HG03045 (cell line): ENCODE measurements around the gene ZNF385D.

Experiments used
- ATAC-seq: cut with Tn5 transposase; IDR thresholded peaks from one replicate; pipeline ENCODE4 v1.9.1; 2021; ENCODE audit warnings: mild to moderate bottlenecking, moderate library complexity; ENCODE audit not compliant: unreplicated experiment

Gene ZNF385D

GRCh38 chr3:21750831-21751391, at the start of gene ZNF385D:
Gene ZNF385D (minus strand): TSS chr3:21751210. CDS start chr3:21750916, 294 bp downstream.
- ATAC-seq = no peak

- no peak for ATAC-seq
Observed at GRCh38 chr3:21798356-21799088, 47.5 kb upstream of the ZNF385D start.

GRCh38 chr3:21795921-21796320, 44.9 kb upstream of the ZNF385D start:
- ATAC-seq = no peak

GRCh38 chr3:21795152-21795837, 44.3 kb upstream of the ZNF385D start:
- no peak for ATAC-seq

GRCh38 chr3:21794291-21794690, 43.3 kb upstream of the ZNF385D start:
- ATAC-seq = no peak

GRCh38 chr3:21792176-21792575, 41.2 kb upstream of the ZNF385D start:
- no peak for ATAC-seq

GRCh38 chr3:21791356-21791755, 40.3 kb upstream of the ZNF385D start:
- no peak for ATAC-seq

GRCh38 chr3:21790466-21790865, 39.5 kb upstream of the ZNF385D start:
- no peak for ATAC-seq

- ATAC-seq = no peak
Observed at GRCh38 chr3:21789730-21790129, 38.7 kb upstream of the ZNF385D start.

- ATAC-seq = no peak
Observed at GRCh38 chr3:21786438-21786797, 35.4 kb upstream of the ZNF385D start.

- ATAC-seq = no peak
Observed at GRCh38 chr3:21785765-21786437, 34.9 kb upstream of the ZNF385D start.

- ATAC-seq = no peak
Observed at GRCh38 chr3:21783839-21784238, 32.8 kb upstream of the ZNF385D start.

GRCh38 chr3:21781355-21781754, 30.3 kb upstream of the ZNF385D start:
- no peak for ATAC-seq

GRCh38 chr3:21779909-21780308, 28.9 kb upstream of the ZNF385D start:
- no peak for ATAC-seq

GRCh38 chr3:21778715-21779114, 27.7 kb upstream of the ZNF385D start:
- ATAC-seq = no peak

GRCh38 chr3:21777821-21778220, 26.8 kb upstream of the ZNF385D start:
- no peak for ATAC-seq

GRCh38 chr3:21766002-21766401, 15.0 kb upstream of the ZNF385D start:
- ATAC-seq = no peak

- ATAC-seq = no peak
Observed at GRCh38 chr3:21755896-21756295, 4.9 kb upstream of the ZNF385D start.

GRCh38 chr3:21754839-21755238, 3.8 kb upstream of the ZNF385D start:
- ATAC-seq = no peak

- ATAC-seq = no peak
Observed at GRCh38 chr3:21752749-21753347, 1.8 kb upstream of the ZNF385D start.

- no peak for ATAC-seq
Observed at GRCh38 chr3:21751886-21752285, 876 bp upstream of the ZNF385D start.
